Liver (tissue), 9 donors: ENCODE measurements around the gene ACOT2. TPM values are rescaled to one million over a fixed set of nuclear protein-coding genes. Genes with fewer than 3 reads are reported as not detected.
A peak's percentile ranks its signal among the peaks of the same experiment; 100 is the strongest.
"Not testable (repeated sequence)": the region's sequence is repeated elsewhere in the genome, so short reads cannot be mapped to it uniquely, and the experiment has no call there.

Experiments
- DNase-seq: peaks from one replicate; pipeline ENCODE4 v3.0.0-alpha.2; 2017; ENCODE audit warnings: low spot score
- H3K27ac ChIP-seq, 2 donors: one replicate each; pipeline ENCODE4 v1.7.0; 2013; ENCODE audit warnings: inconsistent platforms in 2 of 2, low read length in 2 of 2, control low read depth in 1 of 2, low read depth in 1 of 2, mild to moderate bottlenecking in 1 of 2
- H3K27me3 ChIP-seq, 4 donors: one replicate each; pipeline versions ENCODE4 v1.6.1 to v1.7.0; 2013; ENCODE audit warnings: low read length in 3 of 4, inconsistent platforms in 1 of 4, mild to moderate bottlenecking in 1 of 4, moderate library complexity in 1 of 4; ENCODE audit not compliant: control insufficient read depth in 4 of 4, insufficient read depth in 4 of 4
- H3K36me3 ChIP-seq, 4 donors: one replicate each; pipeline versions ENCODE4 v1.6.1 to v1.7.0; 2013; ENCODE audit warnings: low read length in 3 of 4, mild to moderate bottlenecking in 3 of 4, low read depth in 1 of 4, moderate library complexity in 1 of 4; ENCODE audit not compliant: control insufficient read depth in 4 of 4, insufficient read depth in 3 of 4
- H3K4me1 ChIP-seq, 4 donors: one replicate each; pipeline versions ENCODE4 v1.6.1 to v1.7.0; 2013; ENCODE audit warnings: low read length in 3 of 4, mild to moderate bottlenecking in 3 of 4, moderate library complexity in 1 of 4; ENCODE audit not compliant: control insufficient read depth in 4 of 4, insufficient read depth in 4 of 4
- H3K4me3 ChIP-seq, 3 donors: one replicate each; pipeline versions ENCODE4 v1.6.1 to v1.7.0; 2013; ENCODE audit warnings: low read length in 3 of 3, control low read depth in 1 of 3, low read depth in 1 of 3, mild to moderate bottlenecking in 1 of 3
- H3K9ac ChIP-seq, 2 donors: one replicate each; pipeline ENCODE4 v1.7.0; 2013; ENCODE audit warnings: low read length in 2 of 2, mild to moderate bottlenecking in 2 of 2, moderate library complexity in 2 of 2, control low read depth in 1 of 2, low read depth in 1 of 2
- H3K9me3 ChIP-seq, 4 donors: one replicate each; pipeline versions ENCODE4 v1.6.1 to v1.7.0; 2013; ENCODE audit warnings: low read length in 3 of 4; ENCODE audit not compliant: control insufficient read depth in 4 of 4
- FOXA1 ChIP-seq: IDR thresholded peaks from 2 replicates; pipeline ENCODE4 v1.6.1; 2016; ENCODE audit warnings: antibody characterized with exemption
- GABPA ChIP-seq, 2 donors: IDR thresholded peaks in 1 of 2; conservative IDR thresholded peaks in 1 of 2; 2 replicates each; pipeline ENCODE4 v1.6.1; 2016; ENCODE audit warnings: antibody characterized with exemption in 2 of 2, mild to moderate bottlenecking in 1 of 2, moderate library complexity in 1 of 2
- HNF4A ChIP-seq, 2 donors: conservative IDR thresholded peaks; 2 replicates each; pipeline ENCODE4 v1.6.1; 2016; ENCODE audit warnings: antibody characterized with exemption in 2 of 2, mild to moderate bottlenecking in 2 of 2
- HNF4G ChIP-seq: IDR thresholded peaks from 2 replicates; pipeline ENCODE4 v1.6.1; 2016; ENCODE audit warnings: antibody characterized with exemption
- JUND ChIP-seq, 2 donors: IDR thresholded peaks; 2 replicates each; pipeline ENCODE4 v1.6.1; 2016; ENCODE audit warnings: antibody characterized with exemption in 2 of 2
- RXRA ChIP-seq, 2 donors: IDR thresholded peaks; 2 replicates each; pipeline ENCODE4 v1.6.1; 2017 to 2018; ENCODE audit warnings: antibody characterized with exemption in 2 of 2, mild to moderate bottlenecking in 1 of 2
- SP1 ChIP-seq: IDR thresholded peaks from 2 replicates; pipeline ENCODE4 v1.6.1; 2018; ENCODE audit warnings: antibody characterized with exemption, mild to moderate bottlenecking
- TAF1 ChIP-seq: conservative IDR thresholded peaks from 2 replicates; pipeline ENCODE4 v1.6.1; 2016; ENCODE audit warnings: antibody characterized with exemption, mild to moderate bottlenecking
- YY1 ChIP-seq: IDR thresholded peaks from 2 replicates; pipeline ENCODE4 v1.6.1; 2016; ENCODE audit warnings: antibody characterized with exemption, mild to moderate bottlenecking
- WGBS: extraction: QIAGEN DNeasy Blood & Tissue Kit; methylation state at CpG from one replicate; pipeline ENCODE4 v1.1.7; 2013; 5-methylcytosine and 5-hydroxymethylcytosine counted together
- polyA plus RNA-seq, 2 donors: library from polyadenylated mRNA; stranded (reverse) in 1 of 2; unstranded in 1 of 2; fragments of 200-250 nt in 1 of 2; fragments of >200 nt in 1 of 2; fragmentation: Nextera tagmentation in 1 of 2; extraction: Ambion mirVana in 1 of 2; gene quantifications; one replicate each; pipeline versions ENCODE4 v1.2.1 to v1.2.3, GENCODE V29; 2013 to 2015
- total RNA-seq, 2 donors: library from RNA; depleted of rRNA; stranded (reverse); fragments of >200 nt; gene quantifications; one replicate each; pipeline ENCODE4 v1.2.3, GENCODE V29; 2014
- TF ChIP-seq, protein P1 (sequence below): IDR thresholded peaks from 2 replicates; pipeline ENCODE4 v1.6.1; 2016; ENCODE audit warnings: antibody characterized with exemption
- TF ChIP-seq, protein P2 (sequence below): IDR thresholded peaks from 2 replicates; pipeline ENCODE4 v1.6.1; 2016; ENCODE audit warnings: antibody characterized with exemption
- TF ChIP-seq, protein P3 (sequence below): IDR thresholded peaks from 2 replicates; pipeline ENCODE4 v1.6.1; 2016; ENCODE audit warnings: antibody characterized with exemption, mild to moderate bottlenecking
- donor health status: healthy.
- donor health status: healthy.
- donor health status: healthy.
- donor health status: healthy.
- donor health status: healthy.

ACOT2 gene
- total and polyA plus RNA-seq, 4 donors = 51.2 to 189 (median 151) TPM

DNA sequence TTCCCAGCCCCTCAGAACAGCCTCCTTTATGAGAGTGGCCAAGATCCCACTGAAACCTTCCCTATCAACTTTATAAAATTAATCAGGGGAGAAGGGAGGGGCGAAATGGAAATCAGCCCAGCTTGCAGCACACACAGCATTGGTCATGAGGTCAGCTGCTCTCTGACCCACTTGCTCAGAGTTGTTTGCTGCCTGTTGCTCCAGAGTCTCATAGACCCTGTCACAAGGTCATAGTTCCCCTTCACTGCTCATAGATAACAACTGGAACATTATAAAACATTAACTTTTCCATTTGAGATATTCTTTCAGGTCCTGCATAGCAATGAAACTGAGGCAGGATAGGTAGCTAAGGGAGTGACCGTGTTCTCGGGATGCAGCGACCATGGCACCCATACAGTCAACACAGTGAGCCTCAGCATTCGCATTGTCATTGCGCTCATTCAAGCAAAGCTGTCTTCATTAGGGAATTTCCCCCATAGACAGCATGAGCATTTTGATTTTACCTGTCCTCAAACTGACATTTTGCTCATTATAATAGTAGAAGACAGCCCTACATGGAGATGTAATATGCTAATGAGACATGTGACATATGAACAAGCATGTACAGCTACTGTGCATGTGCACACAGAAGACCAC is 19.0 kb upstream of the ACOT2 start:
- DNase-seq, H3K4me3 ChIP-seq, H3K9me3 ChIP-seq, H3K4me1 ChIP-seq, H3K27me3 ChIP-seq, H3K36me3 ChIP-seq, H3K9ac ChIP-seq: not testable (repeated sequence)
- peak; percentile 79 to 80 for TF ChIP-seq HNF4A (conservative IDR thresholded peaks at IDR 0.05)
- peak; percentile 36 for TF ChIP-seq SP1
- TF ChIP-seq, protein P1, sequence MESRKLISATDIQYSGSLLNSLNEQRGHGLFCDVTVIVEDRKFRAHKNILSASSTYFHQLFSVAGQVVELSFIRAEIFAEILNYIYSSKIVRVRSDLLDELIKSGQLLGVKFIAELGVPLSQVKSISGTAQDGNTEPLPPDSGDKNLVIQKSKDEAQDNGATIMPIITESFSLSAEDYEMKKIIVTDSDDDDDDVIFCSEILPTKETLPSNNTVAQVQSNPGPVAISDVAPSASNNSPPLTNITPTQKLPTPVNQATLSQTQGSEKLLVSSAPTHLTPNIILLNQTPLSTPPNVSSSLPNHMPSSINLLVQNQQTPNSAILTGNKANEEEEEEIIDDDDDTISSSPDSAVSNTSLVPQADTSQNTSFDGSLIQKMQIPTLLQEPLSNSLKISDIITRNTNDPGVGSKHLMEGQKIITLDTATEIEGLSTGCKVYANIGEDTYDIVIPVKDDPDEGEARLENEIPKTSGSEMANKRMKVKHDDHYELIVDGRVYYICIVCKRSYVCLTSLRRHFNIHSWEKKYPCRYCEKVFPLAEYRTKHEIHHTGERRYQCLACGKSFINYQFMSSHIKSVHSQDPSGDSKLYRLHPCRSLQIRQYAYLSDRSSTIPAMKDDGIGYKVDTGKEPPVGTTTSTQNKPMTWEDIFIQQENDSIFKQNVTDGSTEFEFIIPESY = peak; percentile 19
- peak; percentile 35 to 77 for TF ChIP-seq RXRA (IDR thresholded peaks at IDR 0.05)
- peak in 1 of 2 donors; percentile 65 for TF ChIP-seq JUND (IDR thresholded peaks at IDR 0.05)
- TF ChIP-seq HNF4G = peak; percentile 43
- TF ChIP-seq, protein P2, sequence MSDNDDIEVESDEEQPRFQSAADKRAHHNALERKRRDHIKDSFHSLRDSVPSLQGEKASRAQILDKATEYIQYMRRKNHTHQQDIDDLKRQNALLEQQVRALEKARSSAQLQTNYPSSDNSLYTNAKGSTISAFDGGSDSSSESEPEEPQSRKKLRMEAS = peak; percentile 19
- TF ChIP-seq, protein P3, sequence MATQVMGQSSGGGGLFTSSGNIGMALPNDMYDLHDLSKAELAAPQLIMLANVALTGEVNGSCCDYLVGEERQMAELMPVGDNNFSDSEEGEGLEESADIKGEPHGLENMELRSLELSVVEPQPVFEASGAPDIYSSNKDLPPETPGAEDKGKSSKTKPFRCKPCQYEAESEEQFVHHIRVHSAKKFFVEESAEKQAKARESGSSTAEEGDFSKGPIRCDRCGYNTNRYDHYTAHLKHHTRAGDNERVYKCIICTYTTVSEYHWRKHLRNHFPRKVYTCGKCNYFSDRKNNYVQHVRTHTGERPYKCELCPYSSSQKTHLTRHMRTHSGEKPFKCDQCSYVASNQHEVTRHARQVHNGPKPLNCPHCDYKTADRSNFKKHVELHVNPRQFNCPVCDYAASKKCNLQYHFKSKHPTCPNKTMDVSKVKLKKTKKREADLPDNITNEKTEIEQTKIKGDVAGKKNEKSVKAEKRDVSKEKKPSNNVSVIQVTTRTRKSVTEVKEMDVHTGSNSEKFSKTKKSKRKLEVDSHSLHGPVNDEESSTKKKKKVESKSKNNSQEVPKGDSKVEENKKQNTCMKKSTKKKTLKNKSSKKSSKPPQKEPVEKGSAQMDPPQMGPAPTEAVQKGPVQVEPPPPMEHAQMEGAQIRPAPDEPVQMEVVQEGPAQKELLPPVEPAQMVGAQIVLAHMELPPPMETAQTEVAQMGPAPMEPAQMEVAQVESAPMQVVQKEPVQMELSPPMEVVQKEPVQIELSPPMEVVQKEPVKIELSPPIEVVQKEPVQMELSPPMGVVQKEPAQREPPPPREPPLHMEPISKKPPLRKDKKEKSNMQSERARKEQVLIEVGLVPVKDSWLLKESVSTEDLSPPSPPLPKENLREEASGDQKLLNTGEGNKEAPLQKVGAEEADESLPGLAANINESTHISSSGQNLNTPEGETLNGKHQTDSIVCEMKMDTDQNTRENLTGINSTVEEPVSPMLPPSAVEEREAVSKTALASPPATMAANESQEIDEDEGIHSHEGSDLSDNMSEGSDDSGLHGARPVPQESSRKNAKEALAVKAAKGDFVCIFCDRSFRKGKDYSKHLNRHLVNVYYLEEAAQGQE = peak; percentile 15
- peak; percentile 33 for TF ChIP-seq YY1
- WGBS = 35% methylated on average over 5 of the region's 6 CpGs
- H3K27ac ChIP-seq = peak overlapping the region in 1 of 2 donors; percentile 31

DNA sequence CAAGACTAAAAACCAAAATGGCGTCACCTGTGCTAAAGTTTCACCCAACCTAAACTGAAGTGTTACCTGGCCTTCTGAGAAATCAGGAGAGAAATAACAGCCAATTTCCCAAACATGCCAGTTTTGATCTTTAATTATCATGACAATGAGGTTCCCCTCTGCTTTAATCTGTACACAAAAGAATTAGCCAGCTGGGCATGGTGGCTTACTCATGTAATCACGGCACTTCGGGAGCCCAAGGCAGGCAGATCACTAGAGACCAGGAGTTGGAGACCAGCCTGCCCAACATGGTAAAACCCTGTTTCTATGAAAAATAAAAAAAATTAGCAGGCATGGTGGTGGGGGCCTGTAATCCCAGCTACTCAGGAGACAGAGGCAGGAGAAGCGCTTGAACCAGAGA is 15.2 kb upstream of the ACOT2 start:
- no peak for TF ChIP-seq TAF1
- TF ChIP-seq FOXA1 = no peak
- no peak for TF ChIP-seq GABPA (IDR thresholded peaks at IDR 0.05 in 1 of 2, conservative IDR thresholded peaks at IDR 0.05 in 1 of 2)
- TF ChIP-seq, protein P3 = no peak
- Histone ChIP-seq H3K9me3 (no peaks in the 10 kb centered on the region), H3K9ac (no peak overlapping the region)

More for the DNA sequence above, 15.2 kb upstream of the ACOT2 start:
- Histone ChIP-seq H3K27me3 (no peaks in the 10 kb centered on the region), H3K27ac (no peak overlapping the region), H3K4me3 (no peak overlapping the region), H3K36me3 (no peaks in the 10 kb centered on the region), H3K4me1 (peaks cover 0 to 3% (median 3%) of the 10 kb centered on the region in 4 donors)
- no peak for DNase-seq
- WGBS = over 99% methylated on average over 4 of the region's 4 CpGs
